HUES6 (cell line): ENCODE data around the gene CFAP91.

Source experiments
- H3K27ac ChIP-seq: 2 replicates; pipeline ENCODE4 v1.7.0; 2013; ENCODE audit warnings: low read depth, mild to moderate bottlenecking, low read length, inconsistent platforms
- H3K27me3 ChIP-seq: 2 replicates; pipeline ENCODE4 v1.6.1; 2013; ENCODE audit warnings: low read length; ENCODE audit not compliant: control insufficient read depth, insufficient read depth
- H3K36me3 ChIP-seq: 2 replicates; pipeline ENCODE4 v1.6.1; 2013; ENCODE audit warnings: low read length; ENCODE audit not compliant: control insufficient read depth, insufficient read depth
- H3K4me1 ChIP-seq: 2 replicates; pipeline ENCODE4 v1.6.1; 2013; ENCODE audit warnings: low read length; ENCODE audit not compliant: control insufficient read depth, insufficient read depth
- H3K4me3 ChIP-seq: 2 replicates; pipeline ENCODE4 v1.5.1; 2013; ENCODE audit warnings: low read depth, low read length
- H3K9ac ChIP-seq: one replicate; pipeline ENCODE4 v1.6.1; 2013; ENCODE audit warnings: mild to moderate bottlenecking, low read length
- H3K9me3 ChIP-seq: 2 replicates; pipeline ENCODE4 v1.6.1; 2013; ENCODE audit warnings: low read depth, low read length; ENCODE audit not compliant: control insufficient read depth, insufficient read depth

Gene CFAP91

GRCh38 chr3:119702530-119703527 is at the start of gene CFAP91:
Gene CFAP91, plus strand, starts transcription at chr3:119703022. Its CDS starts 77 bp downstream, at chr3:119703099.
- H3K4me1 ChIP-seq, result peaks cover 4% of the 10 kb centered on the region; the same call in 1 of the 2 replicates
- H3K36me3 ChIP-seq, result no peaks in the 10 kb centered on the region
- H3K4me3 ChIP-seq, result peak within 1 kb of the TSS; percentile 67
- H3K27me3 ChIP-seq, result peaks cover 13% of the 10 kb centered on the region
- no peak within 1 kb of the TSS for H3K27ac ChIP-seq
- H3K9ac ChIP-seq, result no peak within 1 kb of the TSS
- peaks cover 5% of the 10 kb centered on the region; the same call in 1 of the 2 replicates for H3K9me3 ChIP-seq

- H3K27me3 ChIP-seq, result no peaks in the 10 kb centered on the region
- no peak overlapping the region for H3K4me3 ChIP-seq
Observed at GRCh38 chr3:119653876-119654275, 48.9 kb upstream of the CFAP91 start.

GRCh38 chr3:119657887-119658702 is 44.7 kb upstream of the CFAP91 start:
- no peaks in the 10 kb centered on the region for H3K4me1 ChIP-seq
- H3K27ac ChIP-seq, result no peak overlapping the region
- H3K9me3 ChIP-seq, result no peaks in the 10 kb centered on the region
- no peak overlapping the region for H3K4me3 ChIP-seq
- H3K9ac ChIP-seq, result no peak overlapping the region
- no peaks in the 10 kb centered on the region for H3K27me3 ChIP-seq
- H3K36me3 ChIP-seq, result no peaks in the 10 kb centered on the region

More at GRCh38 chr3:119653876-119654275, 48.9 kb upstream of the CFAP91 start:
- Histone ChIP-seq H3K9me3 (no peaks in the 10 kb centered on the region), H3K27ac (no peak overlapping the region), H3K4me1 (0 out of 2 replicates have a peak, but pooled peaks cover 2% of the 10 kb centered on the region), H3K36me3 (no peaks in the 10 kb centered on the region), H3K9ac (no peak overlapping the region)

DNA sequence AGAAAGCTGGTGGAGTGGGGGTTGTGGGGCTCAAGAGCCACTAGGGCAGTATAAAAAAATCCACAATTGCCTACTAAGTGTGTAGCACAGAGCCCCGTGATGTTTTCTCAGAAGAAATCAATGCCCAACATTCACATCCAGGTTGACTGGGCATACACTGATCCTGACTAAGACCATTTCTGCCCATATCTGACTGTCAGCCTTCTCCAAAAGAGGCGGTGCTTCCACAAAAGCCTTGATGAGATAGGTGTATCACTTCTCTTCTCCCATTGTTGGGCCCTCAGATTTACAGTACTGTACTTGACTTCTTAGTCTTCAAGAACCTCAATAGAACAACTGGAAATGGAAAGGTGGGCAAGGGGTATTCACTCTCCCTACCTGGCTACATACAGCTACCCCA is 43.8 kb upstream of the CFAP91 start:
- no peaks in the 10 kb centered on the region for H3K36me3 ChIP-seq
- H3K27ac ChIP-seq, result no peak overlapping the region
- H3K4me1 ChIP-seq, result no peaks in the 10 kb centered on the region
- no peaks in the 10 kb centered on the region for H3K27me3 ChIP-seq
- H3K9me3 ChIP-seq, result no peaks in the 10 kb centered on the region
- no peak overlapping the region for H3K9ac ChIP-seq
- no peak overlapping the region for H3K4me3 ChIP-seq

- Histone ChIP-seq H3K4me3 (no peak overlapping the region), H3K4me1 (no peaks in the 10 kb centered on the region), H3K9me3 (no peaks in the 10 kb centered on the region), H3K27me3 (no peaks in the 10 kb centered on the region), H3K27ac (no peak overlapping the region), H3K9ac (no peak overlapping the region), H3K36me3 (no peaks in the 10 kb centered on the region)
Observed at GRCh38 chr3:119659606-119660291, 43.1 kb upstream of the CFAP91 start.

DNA sequence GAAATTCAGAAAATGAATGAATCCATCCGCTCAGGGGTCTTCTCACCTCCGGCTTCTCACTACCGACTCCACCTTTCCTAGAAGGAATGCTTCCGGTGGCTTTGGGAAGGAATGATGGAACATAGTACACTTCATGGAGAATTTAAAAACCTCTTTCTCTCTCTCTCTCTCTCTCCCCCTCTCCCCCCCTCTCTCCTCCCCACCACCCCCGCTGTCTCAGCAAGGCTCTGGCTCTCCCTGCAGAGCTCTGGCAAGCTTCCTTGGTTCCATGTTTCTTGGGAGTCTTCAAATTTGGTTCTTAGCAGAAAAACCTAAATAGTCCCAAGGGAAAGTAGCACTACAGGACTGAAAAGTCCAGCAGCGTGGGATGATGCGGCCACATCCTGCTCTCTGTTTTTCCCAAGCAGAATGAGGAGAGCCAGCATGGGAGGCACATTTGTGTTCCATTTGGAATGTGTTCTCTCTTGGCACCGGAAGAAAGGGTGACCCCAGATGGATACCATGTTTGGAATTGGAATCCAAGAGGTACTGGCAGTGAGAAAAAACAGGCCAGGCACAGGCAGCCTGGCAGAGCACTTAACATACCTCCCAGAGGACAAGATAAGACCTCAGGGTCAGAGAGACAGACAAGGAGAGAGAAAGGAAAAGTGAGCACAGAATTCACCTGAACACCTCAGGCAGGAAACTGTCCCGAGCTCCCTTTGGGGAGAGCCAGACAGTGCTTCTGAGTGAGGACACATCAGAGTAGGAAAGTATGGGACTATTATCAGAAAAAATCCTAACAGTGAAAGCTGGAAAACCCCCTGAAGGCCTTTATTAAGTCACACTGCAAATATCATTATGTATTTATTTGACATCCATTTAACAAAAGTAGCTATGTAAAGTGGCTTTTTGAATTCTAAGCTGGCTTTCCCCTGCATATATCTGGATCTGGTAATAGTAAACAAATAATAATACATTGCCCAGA is 42.1 kb upstream of the CFAP91 start, which contains the start of gene POPDC2:
TSS of gene POPDC2 (minus strand) at position 116 of the 967 bp plus-strand sequence. CDS start 166 bp downstream, outside the sequence.
- Histone ChIP-seq H3K36me3 (no peaks in the 10 kb centered on the region), H3K9me3 (no peaks in the 10 kb centered on the region), H3K9ac (no peak within 1 kb of the TSS), H3K4me3 (no peak within 1 kb of the TSS), H3K4me1 (no peaks in the 10 kb centered on the region; the same call in 1 of the 2 replicates), H3K27me3 (no peaks in the 10 kb centered on the region), H3K27ac (no peak within 1 kb of the TSS)

- H3K27ac ChIP-seq, result no peak overlapping the region
Observed at GRCh38 chr3:119662604-119663373, 40.0 kb upstream of the CFAP91 start.

DNA sequence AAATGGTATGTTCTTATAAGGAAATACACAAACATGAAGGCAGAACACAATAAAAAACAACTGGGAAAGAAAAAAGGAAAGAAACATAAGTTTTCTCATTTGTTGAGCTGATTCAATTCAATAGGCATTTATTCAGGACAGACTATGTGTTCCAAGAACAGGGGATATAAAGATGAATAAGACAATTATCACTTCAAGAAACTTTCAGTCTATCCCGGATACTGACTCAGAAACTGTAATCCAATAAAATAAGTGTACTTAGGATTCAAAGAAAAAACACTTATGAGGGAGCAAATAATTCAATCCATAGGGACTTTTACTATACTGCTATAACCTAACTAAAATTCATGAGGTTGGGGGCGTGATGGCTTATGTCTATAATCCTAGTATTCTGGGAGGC is 38.9 kb upstream of the CFAP91 start:
- no peak overlapping the region for H3K27ac ChIP-seq
- peaks cover 4% of the 10 kb centered on the region for H3K36me3 ChIP-seq
- H3K9ac ChIP-seq, result no peak overlapping the region
- H3K4me3 ChIP-seq, result no peak overlapping the region
- no peaks in the 10 kb centered on the region; the same call in 1 of the 2 replicates for H3K4me1 ChIP-seq
- no peaks in the 10 kb centered on the region for H3K27me3 ChIP-seq
- no peaks in the 10 kb centered on the region for H3K9me3 ChIP-seq

More at GRCh38 chr3:119662604-119663373, 40.0 kb upstream of the CFAP91 start:
- no peak overlapping the region for H3K4me3 ChIP-seq
- H3K9ac ChIP-seq, result no peak overlapping the region
- no peaks in the 10 kb centered on the region; the same call in 1 of the 2 replicates for H3K4me1 ChIP-seq
- H3K36me3 ChIP-seq, result no peaks in the 10 kb centered on the region
- no peaks in the 10 kb centered on the region for H3K9me3 ChIP-seq
- H3K27me3 ChIP-seq, result no peaks in the 10 kb centered on the region

GRCh38 chr3:119664370-119664769 is 38.5 kb upstream of the CFAP91 start:
- H3K27ac ChIP-seq, result no peak overlapping the region

More at GRCh38 chr3:119664370-119664769, 38.5 kb upstream of the CFAP91 start:
- Histone ChIP-seq H3K4me3 (no peak overlapping the region), H3K36me3 (peaks cover 8% of the 10 kb centered on the region), H3K9ac (no peak overlapping the region), H3K4me1 (no peaks in the 10 kb centered on the region; the same call in 1 of the 2 replicates), H3K27me3 (no peaks in the 10 kb centered on the region), H3K9me3 (no peaks in the 10 kb centered on the region)
